Neural cell (in vitro differentiated cells): ENCODE results near the gene DENND1A. TPM values are rescaled to one million over a fixed set of nuclear protein-coding genes. Genes with fewer than 3 reads are reported as not detected.

Experiments used
- H2AFZ ChIP-seq: fragments of 200-600, 300-800 bp; sonication (generic), shearing (Covaris generic); 2 replicates; pipeline ENCODE4 v1.6.0; 2014; ENCODE audit warnings: low read depth, mild to moderate bottlenecking, antibody characterized with exemption, low read length, moderate library complexity
- H3F3A ChIP-seq: fragments of 200-600 bp; shearing (Covaris generic); 2 replicates; pipeline ENCODE4 v1.6.1; 2016; ENCODE audit warnings: mild to moderate bottlenecking, moderate library complexity, mixed read lengths, antibody characterized with exemption, low read length; ENCODE audit not compliant: insufficient read depth, poor library complexity, severe bottlenecking
- H3K27ac ChIP-seq: fragments of 200-600, 300-800 bp; sonication (generic), shearing (Covaris generic); 2 replicates; pipeline ENCODE4 v1.5.1; 2014; ENCODE audit warnings: mild to moderate bottlenecking, low read length, moderate library complexity
- H3K27me3 ChIP-seq: fragments of 300-800, 200-600 bp; sonication (generic), shearing (Covaris generic); 2 replicates; pipeline ENCODE4 v1.6.0; 2014; ENCODE audit warnings: mild to moderate bottlenecking, low read depth, low read length, moderate library complexity; ENCODE audit not compliant: insufficient read depth
- H3K36me3 ChIP-seq: fragments of 300-800, 200-600 bp; sonication (generic), shearing (Covaris generic); 2 replicates; pipeline ENCODE4 v1.5.1; 2014; ENCODE audit warnings: mild to moderate bottlenecking, antibody characterized with exemption, low read length, moderate library complexity; ENCODE audit not compliant: insufficient read depth
- H3K4me2 ChIP-seq: fragments of 300-800, 200-600 bp; sonication (generic), shearing (Covaris generic); 2 replicates; pipeline ENCODE4 v1.6.0; 2014; ENCODE audit warnings: mild to moderate bottlenecking, low read length
- H3K4me3 ChIP-seq: fragments of 300-800, 200-600 bp; sonication (generic), shearing (Covaris generic); 2 replicates; pipeline ENCODE4 v1.5.1; 2014; ENCODE audit warnings: mild to moderate bottlenecking, low read length, moderate library complexity
- H3K79me2 ChIP-seq: fragments of 200-600 bp; shearing (Covaris generic); replicated peaks from 2 replicates; pipeline ENCODE4 v1.6.0; 2014; ENCODE audit warnings: mild to moderate bottlenecking, low read length, moderate library complexity; ENCODE audit not compliant: insufficient read depth
- H3K9ac ChIP-seq: fragments of 300-800, 200-600 bp; sonication (generic), shearing (Covaris generic); 2 replicates; pipeline ENCODE4 v1.6.1; 2016; ENCODE audit warnings: mild to moderate bottlenecking, low read length, mixed read lengths
- H3K9me2 ChIP-seq: fragments of 200-600 bp; shearing (Covaris generic); 2 replicates; pipeline ENCODE4 v1.6.1; 2016; ENCODE audit warnings: mild to moderate bottlenecking, low read length, mixed read lengths; ENCODE audit not compliant: insufficient read depth
- H3K9me3 ChIP-seq: fragments of 200-600, 300-800 bp; sonication (generic), shearing (Covaris generic); 2 replicates; pipeline ENCODE4 v1.6.1; 2016; ENCODE audit warnings: mild to moderate bottlenecking, mixed run types, low read length, moderate library complexity, mixed read lengths
- H4K20me1 ChIP-seq: fragments of 200-600 bp; shearing (Covaris generic); 2 replicates; pipeline ENCODE4 v1.6.1; 2016; ENCODE audit warnings: mild to moderate bottlenecking, mixed run types; ENCODE audit not compliant: insufficient read depth
- CTCF ChIP-seq: fragments of 450-650 bp; IDR thresholded peaks from 2 replicates; pipeline ENCODE4 v1.5.1; 2014; ENCODE audit warnings: antibody characterized with exemption, mild to moderate bottlenecking, moderate library complexity; ENCODE audit not compliant: poor library complexity, severe bottlenecking
- EP300 ChIP-seq: fragments of 450-650 bp; conservative IDR thresholded peaks from 2 replicates; pipeline ENCODE4 v1.6.1; 2014; ENCODE audit warnings: antibody characterized with exemption, mild to moderate bottlenecking, moderate library complexity; ENCODE audit not compliant: poor library complexity, severe bottlenecking
- EZH2 ChIP-seq: fragments of 200-600, 300-800 bp; shearing (Covaris generic), sonication (generic); IDR thresholded peaks from 2 replicates; pipeline ENCODE4 v1.6.1; 2014; ENCODE audit warnings: antibody characterized with exemption, low read length, borderline replicate concordance, mild to moderate bottlenecking; ENCODE audit not compliant: insufficient read depth, poor library complexity, severe bottlenecking
- MXI1 ChIP-seq: fragments of 450-650 bp; conservative IDR thresholded peaks from 2 replicates; pipeline ENCODE4 v1.6.1; 2014; ENCODE audit warnings: antibody characterized with exemption, mild to moderate bottlenecking; ENCODE audit not compliant: poor library complexity, severe bottlenecking
- POLR2AphosphoS5 ChIP-seq: IDR thresholded peaks from 2 replicates; pipeline ENCODE4 v1.6.1; 2012
- RAD21 ChIP-seq: fragments of 450-650 bp; conservative IDR thresholded peaks from 2 replicates; pipeline ENCODE4 v1.6.1; 2014; ENCODE audit warnings: antibody characterized with exemption, mild to moderate bottlenecking, moderate library complexity
- REST ChIP-seq: IDR thresholded peaks from 2 replicates; pipeline ENCODE4 v1.6.1; 2012; ENCODE audit warnings: borderline replicate concordance
- SMC3 ChIP-seq: fragments of 450-650 bp; conservative IDR thresholded peaks from 2 replicates; pipeline ENCODE4 v1.6.1; 2014; ENCODE audit warnings: antibody characterized with exemption, mild to moderate bottlenecking, moderate library complexity; ENCODE audit not compliant: poor library complexity
- TAF1 ChIP-seq: IDR thresholded peaks from 2 replicates; pipeline ENCODE4 v1.6.1; 2012; ENCODE audit warnings: low read depth
- polyA plus RNA-seq: library from polyadenylated mRNA; depleted of rRNA; stranded (reverse); fragments of >200 nt; gene quantifications from 2 replicates; pipeline ENCODE4 v1.2.3, GENCODE V29; 2014

The DENND1A gene
- polyA plus RNA-seq, 1 donor from 2014 or later, result 2.3 TPM

GRCh38 chr9:123941524-123942070 lies 11.7 kb upstream of the DENND1A start:
- no peaks in the 10 kb centered on the region for H4K20me1 ChIP-seq
- no peaks in the 10 kb centered on the region for H3K9me2 ChIP-seq
- TF ChIP-seq SMC3 (no peak), POLR2AphosphoS5 (peak; percentile 78), REST (no peak), TAF1 (no peak), EP300 (peak; percentile 61), MXI1 (no peak), CTCF (peak; percentile 6), RAD21 (no peak), EZH2 (no peak)

GRCh38 chr9:123940721-123941523 lies 11.0 kb upstream of the DENND1A start:
- no peak overlapping the region for H3K4me2 ChIP-seq
- no peaks in the 10 kb centered on the region for H3K79me2 ChIP-seq
- no peak overlapping the region for H3K9ac ChIP-seq
- TF ChIP-seq RAD21 (peak; percentile 52), SMC3 (peak; percentile 32), CTCF (no peak)
- H3K27me3 ChIP-seq, result no peaks in the 10 kb centered on the region
- H3K4me3 ChIP-seq, result no peak overlapping the region
- no peaks in the 10 kb centered on the region for H3K9me3 ChIP-seq
- no peak overlapping the region for H2AFZ ChIP-seq
- H3K27ac ChIP-seq, result peak overlapping the region; percentile 19
- no peaks in the 10 kb centered on the region for H3K9me2 ChIP-seq
- H3K36me3 ChIP-seq, result no peaks in the 10 kb centered on the region
- no peaks in the 10 kb centered on the region for H3F3A ChIP-seq
- no peaks in the 10 kb centered on the region for H4K20me1 ChIP-seq

More at GRCh38 chr9:123941524-123942070, 11.7 kb upstream of the DENND1A start:
- Histone ChIP-seq H3K9me3 (no peaks in the 10 kb centered on the region), H3K27ac (peak overlapping the region; percentile 19), H3K27me3 (no peaks in the 10 kb centered on the region), H3K36me3 (no peaks in the 10 kb centered on the region), H3K9ac (no peak overlapping the region), H3K4me3 (no peak overlapping the region), H2AFZ (no peak overlapping the region), H3K79me2 (no peaks in the 10 kb centered on the region), H3K4me2 (no peak overlapping the region), H3F3A (no peaks in the 10 kb centered on the region)
